Smooth muscle cell (in vitro differentiated cells): ENCODE results near the gene GLIS2. TPM values are rescaled to one million over a fixed set of nuclear protein-coding genes. Genes with fewer than 3 reads are reported as not detected.

ENCODE experiments used
- DNase-seq: peaks from one replicate; lab custom pipeline; 2025; ENCODE audit not compliant: unreplicated experiment; lab: John Stamatoyannopoulos, UW
- H2AFZ ChIP-seq: fragments of 200-600 bp; sonication (generic); 2 replicates; pipeline ENCODE4 v1.6.0; 2016; ENCODE audit warnings: antibody characterized with exemption, low read depth, mild to moderate bottlenecking
- H3F3A ChIP-seq: fragments of 200-600 bp; sonication (generic); 2 replicates; pipeline ENCODE4 v1.6.0; 2017; ENCODE audit warnings: antibody characterized with exemption, low read depth
- H3K27ac ChIP-seq: fragments of 200-600 bp; sonication (generic); 2 replicates; pipeline ENCODE4 v1.5.1; 2016; ENCODE audit warnings: low read depth, mild to moderate bottlenecking
- H3K27me3 ChIP-seq: fragments of 200-600 bp; sonication (generic); 2 replicates; pipeline ENCODE4 v1.6.1; 2016; ENCODE audit warnings: low read depth, mild to moderate bottlenecking
- H3K36me3 ChIP-seq: fragments of 200-600 bp; sonication (generic); 2 replicates; pipeline ENCODE4 v1.5.1; 2016; ENCODE audit warnings: low read depth
- H3K4me1 ChIP-seq: fragments of 200-600 bp; sonication (generic); 2 replicates; pipeline ENCODE4 v1.5.1; 2016; ENCODE audit warnings: low read depth
- H3K4me2 ChIP-seq: fragments of 200-600 bp; sonication (generic); 2 replicates; pipeline ENCODE4 v1.6.0; 2016; ENCODE audit warnings: mild to moderate bottlenecking
- H3K4me3 ChIP-seq: fragments of 200-600 bp; sonication (generic); 2 replicates; pipeline ENCODE4 v1.5.1; 2016; ENCODE audit warnings: mild to moderate bottlenecking
- H3K79me2 ChIP-seq: fragments of 200-600 bp; sonication (generic); 2 replicates; pipeline ENCODE4 v1.6.0; 2016; ENCODE audit warnings: low read depth, mild to moderate bottlenecking
- H3K9ac ChIP-seq: fragments of 200-600 bp; sonication (generic); 2 replicates; pipeline ENCODE4 v1.6.0; 2016; ENCODE audit warnings: low read depth
- H3K9me3 ChIP-seq: fragments of 200-600 bp; sonication (generic); replicated peaks from 2 replicates; pipeline ENCODE4 v1.5.1; 2016; ENCODE audit warnings: low read depth
- H4K20me1 ChIP-seq: fragments of 200-600 bp; sonication (generic); 2 replicates; pipeline ENCODE4 v1.6.0; 2016; ENCODE audit warnings: low read depth
- WGBS: methylation state at CpG from one replicate; pipeline ENCODE4 v1.1.7; 2016; ENCODE audit warnings: low lambda C conversion rate; 5-methylcytosine and 5-hydroxymethylcytosine counted together
- polyA plus RNA-seq: library from polyadenylated mRNA; unstranded; fragments of >200 nt; fragmentation: Nextera tagmentation; extraction: Ambion mirVana; gene quantifications from 2 replicates; pipeline ENCODE4 v1.2.1, GENCODE V29; 2016
- total RNA-seq: library from RNA; depleted of rRNA; stranded (reverse); fragments of >200 nt; gene quantifications from 2 replicates; pipeline ENCODE4 v1.2.3, GENCODE V29; 2014
- TF ChIP-seq, protein P1 (sequence below): fragments of 200-600 bp; sonication (generic); IDR thresholded peaks from 2 replicates; pipeline ENCODE4 v1.5.1; 2017; ENCODE audit warnings: borderline replicate concordance, mild to moderate bottlenecking, antibody characterized with exemption; ENCODE audit not compliant: insufficient read depth, poor library complexity, severe bottlenecking

The GLIS2 gene
- total and polyA plus RNA-seq, 2 experiments from 2014 or later = 2.8 to 9.2 TPM

DNA sequence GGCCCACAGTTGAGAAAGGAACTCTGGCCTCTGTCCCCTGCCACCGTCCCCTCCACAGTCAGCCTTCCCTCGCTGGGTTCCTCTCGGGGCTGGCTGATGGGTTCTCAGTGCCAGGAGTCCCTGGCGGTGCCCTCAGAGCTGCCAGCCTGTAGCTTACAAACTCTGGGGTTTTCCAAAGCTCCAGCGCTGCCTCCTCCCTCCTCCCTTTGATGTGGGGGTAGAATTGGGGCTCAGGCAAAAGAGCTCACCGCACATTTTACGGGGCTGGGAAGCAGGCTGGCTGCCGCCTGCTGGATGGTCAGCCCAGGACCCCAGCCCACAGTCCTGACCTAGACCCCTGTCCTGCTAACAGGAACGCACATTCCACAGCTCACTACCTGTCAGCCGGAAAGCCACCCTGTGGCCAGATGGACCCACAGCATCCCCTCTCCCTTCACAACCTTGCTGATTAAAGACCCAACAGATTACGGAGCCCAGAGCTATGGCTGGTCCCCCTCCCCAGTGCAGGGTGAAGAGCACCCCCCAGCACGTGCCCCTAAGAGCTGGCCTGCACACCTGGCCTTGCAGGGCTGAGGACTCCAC, 61.8 kb downstream of the GLIS2 start:
- Histone ChIP-seq H3K4me1 (peaks cover 22% of the 10 kb centered on the region), H3K9ac (no peak overlapping the region), H3K9me3 (no peaks in the 10 kb centered on the region), H3K4me2 (no peak overlapping the region), H3K36me3 (no peaks in the 10 kb centered on the region), H3K79me2 (peaks cover 63% of the 10 kb centered on the region), H3F3A (peaks cover under 1% of the 10 kb centered on the region), H3K27ac (no peak overlapping the region), H3K4me3 (no peak overlapping the region), H4K20me1 (peaks cover 100% of the 10 kb centered on the region), H2AFZ (no peak overlapping the region), H3K27me3 (no peaks in the 10 kb centered on the region)
- TF ChIP-seq, protein P1, sequence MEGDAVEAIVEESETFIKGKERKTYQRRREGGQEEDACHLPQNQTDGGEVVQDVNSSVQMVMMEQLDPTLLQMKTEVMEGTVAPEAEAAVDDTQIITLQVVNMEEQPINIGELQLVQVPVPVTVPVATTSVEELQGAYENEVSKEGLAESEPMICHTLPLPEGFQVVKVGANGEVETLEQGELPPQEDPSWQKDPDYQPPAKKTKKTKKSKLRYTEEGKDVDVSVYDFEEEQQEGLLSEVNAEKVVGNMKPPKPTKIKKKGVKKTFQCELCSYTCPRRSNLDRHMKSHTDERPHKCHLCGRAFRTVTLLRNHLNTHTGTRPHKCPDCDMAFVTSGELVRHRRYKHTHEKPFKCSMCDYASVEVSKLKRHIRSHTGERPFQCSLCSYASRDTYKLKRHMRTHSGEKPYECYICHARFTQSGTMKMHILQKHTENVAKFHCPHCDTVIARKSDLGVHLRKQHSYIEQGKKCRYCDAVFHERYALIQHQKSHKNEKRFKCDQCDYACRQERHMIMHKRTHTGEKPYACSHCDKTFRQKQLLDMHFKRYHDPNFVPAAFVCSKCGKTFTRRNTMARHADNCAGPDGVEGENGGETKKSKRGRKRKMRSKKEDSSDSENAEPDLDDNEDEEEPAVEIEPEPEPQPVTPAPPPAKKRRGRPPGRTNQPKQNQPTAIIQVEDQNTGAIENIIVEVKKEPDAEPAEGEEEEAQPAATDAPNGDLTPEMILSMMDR = no peak
- DNase-seq = no peak
- WGBS = 89% methylated on average over 12 of the region's 12 CpGs

DNA sequence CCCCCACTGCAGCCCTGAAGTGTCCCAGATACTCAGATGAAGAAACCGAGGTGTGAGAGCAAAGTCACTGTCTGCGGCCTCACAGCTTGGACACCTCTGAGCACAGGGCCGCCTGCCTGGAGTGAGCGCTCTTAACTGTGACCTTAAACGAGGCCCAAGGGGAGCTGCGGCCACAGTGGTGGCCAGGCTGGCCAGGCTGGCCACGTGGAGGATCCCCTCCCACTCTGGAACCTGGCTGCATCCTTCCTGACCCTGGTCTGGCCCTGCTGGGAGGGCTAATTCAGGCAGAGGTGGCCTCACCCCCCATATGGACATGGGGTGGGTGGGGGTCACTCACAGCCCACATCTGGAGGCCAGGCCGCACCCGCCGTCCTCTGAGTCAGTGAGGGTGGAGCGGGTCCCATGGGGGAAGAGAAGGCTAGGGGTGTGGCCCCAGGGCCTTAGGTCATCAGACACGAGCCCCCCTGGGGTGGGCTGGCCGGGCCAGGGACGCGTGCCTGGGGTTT, 62.3 kb downstream of the GLIS2 start:
- no peaks in the 10 kb centered on the region for H3K27me3 ChIP-seq
- H3K9ac ChIP-seq = no peak overlapping the region
- no peak overlapping the region for H3K4me2 ChIP-seq
- TF ChIP-seq, protein P1 = no peak
- peaks cover 57% of the 10 kb centered on the region for H3K79me2 ChIP-seq
- H2AFZ ChIP-seq = no peak overlapping the region
- no peaks in the 10 kb centered on the region for H3K9me3 ChIP-seq
- WGBS = 90% methylated on average over 15 of the region's 15 CpGs
- no peak for DNase-seq
- H3K27ac ChIP-seq = no peak overlapping the region
- H3K4me1 ChIP-seq = peaks cover 16% of the 10 kb centered on the region
- no peak overlapping the region for H3K4me3 ChIP-seq
- H3K36me3 ChIP-seq = no peaks in the 10 kb centered on the region
- peaks cover 99% of the 10 kb centered on the region for H4K20me1 ChIP-seq
- H3F3A ChIP-seq = peaks cover 6% of the 10 kb centered on the region

DNA sequence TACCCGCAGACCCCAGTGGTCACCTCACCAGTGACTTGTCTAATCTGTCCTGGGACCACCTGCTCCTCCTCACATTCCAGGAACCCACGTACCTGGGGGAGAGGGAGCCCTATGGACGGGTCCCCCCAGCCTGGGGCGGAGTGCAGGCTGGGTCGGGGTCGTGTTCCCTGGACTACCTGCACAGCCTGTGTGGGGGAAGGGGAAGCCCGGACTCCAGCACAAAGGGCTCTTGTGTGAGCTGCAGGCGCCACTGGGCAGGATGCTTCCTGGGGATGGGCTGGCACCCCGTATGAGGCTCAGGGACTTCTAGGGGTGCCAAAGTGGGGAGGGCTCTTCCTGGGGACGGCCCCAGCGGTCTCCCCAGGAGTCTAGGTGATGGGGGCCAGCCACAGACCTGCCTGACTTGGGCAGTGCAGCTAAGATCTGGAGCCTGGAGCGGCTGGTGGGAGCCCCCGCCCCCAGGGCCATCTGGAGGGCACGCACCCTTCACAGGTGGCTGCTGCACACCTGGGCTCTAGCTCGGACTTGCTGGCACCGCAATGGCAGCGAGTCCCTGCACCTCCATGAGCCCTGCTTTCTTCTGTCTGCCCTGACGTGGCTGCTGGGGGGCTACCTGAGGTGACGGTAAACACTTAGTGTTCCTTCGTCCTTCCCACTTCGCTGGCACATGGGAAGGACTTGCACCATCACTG, 63.3 kb downstream of the GLIS2 start:
- H3K27ac ChIP-seq = no peak overlapping the region
- H2AFZ ChIP-seq = no peak overlapping the region
- H3F3A ChIP-seq = peaks cover 14% of the 10 kb centered on the region
- TF ChIP-seq, protein P1 = no peak
- no peak overlapping the region for H3K4me3 ChIP-seq
- H3K9me3 ChIP-seq = no peaks in the 10 kb centered on the region
- no peaks in the 10 kb centered on the region for H3K27me3 ChIP-seq
- H3K4me2 ChIP-seq = no peak overlapping the region
- H4K20me1 ChIP-seq = peaks cover 99% of the 10 kb centered on the region
- H3K79me2 ChIP-seq = peaks cover 49% of the 10 kb centered on the region
- DNase-seq = no peak
- WGBS = 91% methylated on average over 21 of the region's 21 CpGs
- no peak overlapping the region for H3K9ac ChIP-seq
- H3K4me1 ChIP-seq = peaks cover 10% of the 10 kb centered on the region
- H3K36me3 ChIP-seq = no peaks in the 10 kb centered on the region
